Breast epithelium (tissue), 3 donors: ENCODE results near the gene YAF2.

ENCODE experiments used
- POLR2A ChIP-seq: fragments of 450-650 bp; IDR thresholded peaks from one replicate; pipeline ENCODE4 v1.6.1; 2016; ENCODE audit warnings: antibody characterized with exemption, mild to moderate bottlenecking, moderate library complexity
- POLR2AphosphoS5 ChIP-seq, 3 donors: sonication (generic); formaldehyde crosslinking; IDR thresholded peaks; one replicate each; pipeline ENCODE4 v1.6.1; 2017; ENCODE audit warnings: antibody characterized with exemption in 3 of 3
- TF ChIP-seq, protein P1 (sequence below), 3 donors: fragments of 450-650 bp; IDR thresholded peaks; one replicate each; pipeline ENCODE4 v1.5.1; 2016 to 2017; ENCODE audit warnings: antibody characterized with exemption in 3 of 3, mild to moderate bottlenecking in 3 of 3, moderate library complexity in 3 of 3

DNA sequence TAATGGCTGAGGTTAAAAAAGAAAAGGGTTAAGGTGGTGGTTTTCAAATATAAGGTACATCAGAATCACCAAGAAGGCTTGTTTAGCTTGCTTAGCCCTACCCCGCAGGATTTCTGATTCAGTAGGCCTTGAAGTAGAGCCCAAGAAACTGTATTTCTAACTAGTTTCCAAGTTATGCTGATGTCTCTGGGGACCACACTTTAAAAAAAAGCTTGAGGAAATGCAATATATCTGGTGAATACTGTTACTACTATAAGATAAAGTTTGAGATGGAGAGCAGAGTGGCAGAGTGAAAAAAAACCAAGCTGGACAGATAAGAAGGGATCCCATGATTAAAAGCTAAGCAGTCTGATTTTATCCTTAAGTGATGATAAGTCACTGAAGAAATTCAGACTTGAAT, 75.1 kb downstream of the YAF2 start:
- TF ChIP-seq, protein P1, sequence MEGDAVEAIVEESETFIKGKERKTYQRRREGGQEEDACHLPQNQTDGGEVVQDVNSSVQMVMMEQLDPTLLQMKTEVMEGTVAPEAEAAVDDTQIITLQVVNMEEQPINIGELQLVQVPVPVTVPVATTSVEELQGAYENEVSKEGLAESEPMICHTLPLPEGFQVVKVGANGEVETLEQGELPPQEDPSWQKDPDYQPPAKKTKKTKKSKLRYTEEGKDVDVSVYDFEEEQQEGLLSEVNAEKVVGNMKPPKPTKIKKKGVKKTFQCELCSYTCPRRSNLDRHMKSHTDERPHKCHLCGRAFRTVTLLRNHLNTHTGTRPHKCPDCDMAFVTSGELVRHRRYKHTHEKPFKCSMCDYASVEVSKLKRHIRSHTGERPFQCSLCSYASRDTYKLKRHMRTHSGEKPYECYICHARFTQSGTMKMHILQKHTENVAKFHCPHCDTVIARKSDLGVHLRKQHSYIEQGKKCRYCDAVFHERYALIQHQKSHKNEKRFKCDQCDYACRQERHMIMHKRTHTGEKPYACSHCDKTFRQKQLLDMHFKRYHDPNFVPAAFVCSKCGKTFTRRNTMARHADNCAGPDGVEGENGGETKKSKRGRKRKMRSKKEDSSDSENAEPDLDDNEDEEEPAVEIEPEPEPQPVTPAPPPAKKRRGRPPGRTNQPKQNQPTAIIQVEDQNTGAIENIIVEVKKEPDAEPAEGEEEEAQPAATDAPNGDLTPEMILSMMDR (IDR thresholded peaks at IDR 0.05): no peak
- TF ChIP-seq POLR2A: no peak
- no peak for TF ChIP-seq POLR2AphosphoS5 (IDR thresholded peaks at IDR 0.05)
